ENCODE data around the gene ERGIC3.

The ERGIC3 gene

GRCh38 chr20:35560541-35560940 lies 18.7 kb downstream of the ERGIC3 start:
- DNase-seq (ENCODE audit: low read depth in 4 of 4, low spot score in 1 of 4) = no peak

GRCh38 chr20:35561268-35561667 lies 19.4 kb downstream of the ERGIC3 start:
- no peak for DNase-seq (ENCODE audit: low read depth in 4 of 4, low spot score in 1 of 4)

GRCh38 chr20:35561671-35562070 lies 19.8 kb downstream of the ERGIC3 start:
- DNase-seq (ENCODE audit: low read depth in 4 of 4, low spot score in 1 of 4) = no peak

GRCh38 chr20:35562541-35563110 lies 20.7 kb downstream of the ERGIC3 start:
- DNase-seq (ENCODE audit: low read depth in 4 of 4, low spot score in 1 of 4) = no peak

GRCh38 chr20:35563834-35564233 lies 22.0 kb downstream of the ERGIC3 start:
- no peak for DNase-seq (ENCODE audit: low read depth in 4 of 4, low spot score in 1 of 4)

- no peak for DNase-seq (ENCODE audit: low read depth in 4 of 4, low spot score in 1 of 4)
Measured at GRCh38 chr20:35564905-35565304, 23.0 kb downstream of the ERGIC3 start.

- no peak for DNase-seq (ENCODE audit: low read depth in 4 of 4, low spot score in 1 of 4)
Measured at GRCh38 chr20:35568645-35569044, 26.8 kb downstream of the ERGIC3 start.

GRCh38 chr20:35571555-35571954 lies 29.7 kb downstream of the ERGIC3 start:
- DNase-seq (ENCODE audit: low read depth in 4 of 4, low spot score in 1 of 4) = no peak

GRCh38 chr20:35572838-35573237 lies 31.0 kb downstream of the ERGIC3 start:
- DNase-seq (ENCODE audit: low read depth in 4 of 4, low spot score in 1 of 4) = no peak

GRCh38 chr20:35575958-35576357 lies 34.1 kb downstream of the ERGIC3 start:
- no peak for DNase-seq (ENCODE audit: low read depth in 4 of 4, low spot score in 1 of 4)

GRCh38 chr20:35576816-35577215 lies 34.9 kb downstream of the ERGIC3 start:
- DNase-seq (ENCODE audit: low read depth in 4 of 4, low spot score in 1 of 4) = no peak

GRCh38 chr20:35578469-35578868 lies 36.6 kb downstream of the ERGIC3 start:
- DNase-seq (ENCODE audit: low read depth in 4 of 4, low spot score in 1 of 4) = no peak

- DNase-seq (ENCODE audit: low read depth in 4 of 4, low spot score in 1 of 4) = no peak
Measured at GRCh38 chr20:35579196-35579595, 37.3 kb downstream of the ERGIC3 start.

GRCh38 chr20:35582131-35582530 lies 40.3 kb downstream of the ERGIC3 start:
- DNase-seq (ENCODE audit: low read depth in 4 of 4, low spot score in 1 of 4) = no peak

- no peak for DNase-seq (ENCODE audit: low read depth in 4 of 4, low spot score in 1 of 4)
Measured at GRCh38 chr20:35582741-35583404, 41.0 kb downstream of the ERGIC3 start.

- DNase-seq (ENCODE audit: low read depth in 4 of 4, low spot score in 1 of 4) = no peak
Measured at GRCh38 chr20:35583636-35584560, 42.0 kb downstream of the ERGIC3 start.

GRCh38 chr20:35586751-35587425 lies 45.0 kb downstream of the ERGIC3 start:
- no peak for DNase-seq (ENCODE audit: low read depth in 4 of 4, low spot score in 1 of 4)

- no peak for DNase-seq (ENCODE audit: low read depth in 4 of 4, low spot score in 1 of 4)
Measured at GRCh38 chr20:35587436-35587835, 45.6 kb downstream of the ERGIC3 start.

- no peak for DNase-seq (ENCODE audit: low read depth in 4 of 4, low spot score in 1 of 4)
Measured at GRCh38 chr20:35588397-35588796, 46.5 kb downstream of the ERGIC3 start.

GRCh38 chr20:35592339-35592974 lies 50.6 kb downstream of the ERGIC3 start:
- DNase-seq (ENCODE audit: low read depth in 4 of 4, low spot score in 1 of 4) = no peak

- DNase-seq (ENCODE audit: low read depth in 4 of 4, low spot score in 1 of 4) = no peak
Measured at GRCh38 chr20:35595456-35595855, 53.6 kb downstream of the ERGIC3 start.

All from stimulated activated CD4-positive, alpha-beta T cell treated with anti-CD3 and anti-CD28 coated beads, Interleukin-1b, Interleukin-23, amount 100 ng/mL, for 24 hours (primary cell).